SU-DHL-6 (cell line): ENCODE measurements around the gene LIN28B.

Experiments used
- H2AFZ ChIP-seq: fragments of 200-600 bp; sonication (generic); 2 replicates; pipeline ENCODE4 v1.6.1; 2014; ENCODE audit warnings: low read depth, mild to moderate bottlenecking, moderate library complexity, mixed read lengths, antibody characterized with exemption, low read length; ENCODE audit not compliant: severe bottlenecking
- H3F3A ChIP-seq: fragments of 200-600 bp; shearing (Covaris generic); 2 replicates; pipeline ENCODE4 v1.6.0; 2016; ENCODE audit warnings: antibody characterized with exemption, mild to moderate bottlenecking; ENCODE audit not compliant: insufficient read depth
- H3K27ac ChIP-seq: fragments of 200-600 bp; sonication (generic); 2 replicates; pipeline ENCODE4 v1.5.1; 2016; ENCODE audit warnings: low read depth, mild to moderate bottlenecking, low read length, moderate library complexity, mixed read lengths
- H3K27me3 ChIP-seq: fragments of 200-600 bp; sonication (generic), shearing (Covaris generic); 2 replicates; pipeline ENCODE4 v1.6.0; 2014; ENCODE audit warnings: mild to moderate bottlenecking, low read length
- H3K36me3 ChIP-seq: fragments of 200-600 bp; sonication (generic); 2 replicates; pipeline ENCODE4 v1.6.1; 2014; ENCODE audit warnings: mild to moderate bottlenecking, low read length, mixed read lengths
- H3K4me2 ChIP-seq: fragments of 300-600, 200-600 bp; shearing (Covaris generic), sonication (generic); 2 replicates; pipeline ENCODE4 v1.6.0; 2014; ENCODE audit warnings: low read length, low read depth, mild to moderate bottlenecking; ENCODE audit not compliant: poor library complexity, severe bottlenecking
- H3K4me3 ChIP-seq: fragments of 200-600 bp; sonication (generic); 2 replicates; pipeline ENCODE4 v1.5.1; 2014; ENCODE audit warnings: antibody characterized with exemption, low read length, mild to moderate bottlenecking, mixed read lengths; ENCODE audit not compliant: insufficient read depth, poor library complexity, severe bottlenecking
- H3K79me2 ChIP-seq: fragments of 200-600 bp; sonication (generic); 2 replicates; pipeline ENCODE4 v1.6.1; 2014; ENCODE audit warnings: mild to moderate bottlenecking, low read length, moderate library complexity; ENCODE audit not compliant: insufficient read depth
- H3K9ac ChIP-seq: fragments of 200-600 bp; sonication (generic); 2 replicates; pipeline ENCODE4 v1.7.0; 2014; ENCODE audit warnings: mild to moderate bottlenecking, low read length
- H3K9me2 ChIP-seq: fragments of 200-600 bp; sonication (generic); replicated peaks from 2 replicates; pipeline ENCODE4 v1.6.1; 2014; ENCODE audit warnings: low read length; ENCODE audit not compliant: insufficient read depth
- H3K9me3 ChIP-seq: fragments of 200-600 bp; sonication (generic); 2 replicates; pipeline ENCODE4 v1.6.1; 2014; ENCODE audit warnings: low read length, mixed read lengths; ENCODE audit not compliant: insufficient read depth
- H4K20me1 ChIP-seq: fragments of 200-600 bp; sonication (generic); 2 replicates; pipeline ENCODE4 v1.6.1; 2014; ENCODE audit warnings: low read depth, mild to moderate bottlenecking, antibody characterized with exemption, low read length, moderate library complexity, mixed read lengths
- EZH2phosphoT487 ChIP-seq: fragments of 200-600 bp; sonication (generic), shearing (Covaris generic); conservative IDR thresholded peaks from 2 replicates; pipeline ENCODE4 v1.6.1; 2018; ENCODE audit warnings: mild to moderate bottlenecking, antibody characterized with exemption, low read length, moderate library complexity, mixed read lengths
- TF ChIP-seq, protein P1 (sequence below): fragments of 200-600 bp; sonication (generic); IDR thresholded peaks from one replicate; pipeline ENCODE4 v1.5.1; 2017; ENCODE audit warnings: antibody characterized with exemption, mild to moderate bottlenecking, low read length, moderate library complexity; ENCODE audit not compliant: insufficient read depth, poor library complexity, severe bottlenecking

Gene LIN28B

DNA sequence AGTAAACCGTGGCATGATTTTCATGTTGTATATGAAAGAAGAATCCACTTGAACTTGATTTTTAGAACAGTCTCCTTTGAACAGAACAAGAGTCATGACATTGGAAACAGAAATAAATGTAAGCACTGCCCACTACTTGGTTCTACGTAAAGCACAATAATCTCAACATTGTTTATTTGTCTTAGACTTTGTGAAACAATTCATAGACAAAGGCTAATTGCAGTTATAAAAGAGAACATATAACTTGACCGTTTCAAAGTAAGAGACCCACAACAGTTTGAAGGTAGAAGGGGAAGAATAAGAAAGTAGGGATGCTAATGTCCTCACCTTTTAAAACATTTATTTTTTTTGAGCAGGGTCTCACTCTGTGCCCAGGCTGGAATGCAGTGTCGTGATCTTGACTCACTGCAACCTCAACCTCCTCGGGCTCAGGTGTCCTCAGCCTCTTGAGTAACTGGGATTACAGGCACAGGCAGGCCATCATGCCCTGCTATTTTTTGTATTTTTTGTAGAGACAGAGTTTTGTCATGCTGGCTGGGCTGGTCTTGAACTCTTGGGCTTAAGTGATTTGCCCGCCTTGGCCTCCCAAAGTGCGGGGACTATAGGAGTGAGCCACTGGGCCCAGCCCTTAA is 151.8 kb downstream of the LIN28B start:
- Histone ChIP-seq H3K27ac (no peak overlapping the region), H3K79me2 (no peaks in the 10 kb centered on the region), H3K4me3 (no peak overlapping the region), H3K27me3 (no peaks in the 10 kb centered on the region), H3K9me3 (no peaks in the 10 kb centered on the region), H2AFZ (no peak overlapping the region), H3F3A (no peaks in the 10 kb centered on the region), H3K36me3 (no peaks in the 10 kb centered on the region), H3K4me2 (no peak overlapping the region), H3K9ac (no peak overlapping the region), H3K9me2 (no peaks in the 10 kb centered on the region), H4K20me1 (no peaks in the 10 kb centered on the region)
- TF ChIP-seq EZH2phosphoT487, result no peak
- TF ChIP-seq, protein P1, sequence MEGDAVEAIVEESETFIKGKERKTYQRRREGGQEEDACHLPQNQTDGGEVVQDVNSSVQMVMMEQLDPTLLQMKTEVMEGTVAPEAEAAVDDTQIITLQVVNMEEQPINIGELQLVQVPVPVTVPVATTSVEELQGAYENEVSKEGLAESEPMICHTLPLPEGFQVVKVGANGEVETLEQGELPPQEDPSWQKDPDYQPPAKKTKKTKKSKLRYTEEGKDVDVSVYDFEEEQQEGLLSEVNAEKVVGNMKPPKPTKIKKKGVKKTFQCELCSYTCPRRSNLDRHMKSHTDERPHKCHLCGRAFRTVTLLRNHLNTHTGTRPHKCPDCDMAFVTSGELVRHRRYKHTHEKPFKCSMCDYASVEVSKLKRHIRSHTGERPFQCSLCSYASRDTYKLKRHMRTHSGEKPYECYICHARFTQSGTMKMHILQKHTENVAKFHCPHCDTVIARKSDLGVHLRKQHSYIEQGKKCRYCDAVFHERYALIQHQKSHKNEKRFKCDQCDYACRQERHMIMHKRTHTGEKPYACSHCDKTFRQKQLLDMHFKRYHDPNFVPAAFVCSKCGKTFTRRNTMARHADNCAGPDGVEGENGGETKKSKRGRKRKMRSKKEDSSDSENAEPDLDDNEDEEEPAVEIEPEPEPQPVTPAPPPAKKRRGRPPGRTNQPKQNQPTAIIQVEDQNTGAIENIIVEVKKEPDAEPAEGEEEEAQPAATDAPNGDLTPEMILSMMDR, result no peak

DNA sequence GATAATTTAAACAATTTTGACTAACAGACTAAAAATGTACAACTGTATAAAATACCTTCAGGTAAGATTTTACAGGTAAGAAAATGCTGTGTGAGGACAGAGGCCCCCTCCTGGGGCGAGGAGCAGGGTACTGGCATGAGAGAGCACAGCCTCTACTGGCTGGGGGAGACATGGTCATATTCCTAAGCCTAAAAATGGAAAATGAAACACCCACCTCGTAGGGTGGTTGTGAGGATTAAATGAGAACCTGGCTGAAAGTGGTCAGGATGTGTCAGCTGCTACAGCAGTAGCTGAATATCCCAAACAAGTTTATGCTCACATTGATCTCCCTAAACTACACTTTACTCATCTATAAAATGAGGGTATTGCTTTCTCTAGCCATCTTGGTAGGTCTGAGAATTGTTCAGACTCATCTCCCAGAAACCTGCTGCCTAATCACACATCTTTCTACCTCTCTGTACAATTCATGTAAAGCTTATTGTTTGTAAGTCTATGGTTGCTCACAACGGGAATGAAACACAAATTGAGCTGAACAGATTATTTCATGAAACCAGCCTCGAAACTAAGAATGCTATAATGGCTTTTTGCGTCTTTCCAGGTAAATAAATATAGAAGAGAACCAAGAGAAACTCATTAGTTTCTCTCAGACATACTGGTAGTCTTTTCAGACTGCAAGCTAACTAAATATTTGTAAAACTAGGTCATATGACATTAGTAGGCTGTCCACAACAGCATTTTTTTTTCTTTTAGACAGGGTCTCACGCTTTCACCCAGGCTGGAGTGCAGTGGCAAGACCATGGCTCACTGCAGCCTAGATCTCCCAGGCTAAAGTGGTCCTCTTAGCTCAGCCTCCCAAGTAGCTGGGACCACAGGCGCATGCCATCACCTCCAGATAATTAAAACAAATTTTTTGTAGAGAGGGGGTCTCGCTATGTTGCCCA is 153.3 kb downstream of the LIN28B start:
- Histone ChIP-seq H3K9ac (no peak overlapping the region), H3K27ac (no peak overlapping the region), H2AFZ (no peak overlapping the region)

DNA sequence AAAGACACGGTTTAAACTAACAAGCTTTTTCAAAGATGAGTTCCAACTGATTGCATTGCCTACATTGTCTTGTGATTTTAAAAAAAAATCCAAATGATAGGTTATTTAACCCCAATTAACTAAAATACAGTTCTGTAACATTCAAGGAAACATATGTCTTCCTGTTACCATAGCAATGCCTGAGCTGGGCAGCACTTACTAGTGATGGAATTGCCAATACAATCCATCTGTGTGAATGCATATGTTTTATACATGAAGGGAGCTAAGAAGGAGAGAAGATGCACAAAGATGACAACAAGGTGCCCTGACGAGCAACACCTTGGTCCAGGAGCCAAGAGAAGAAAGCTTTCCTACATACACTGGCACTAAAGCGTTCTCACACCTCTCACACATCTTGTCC is 154.2 kb downstream of the LIN28B start:
- no peak for TF ChIP-seq EZH2phosphoT487
- TF ChIP-seq, protein P1, result no peak
- Histone ChIP-seq H3K36me3 (no peaks in the 10 kb centered on the region), H3K9ac (no peak overlapping the region), H3K4me2 (no peak overlapping the region), H3F3A (no peaks in the 10 kb centered on the region), H4K20me1 (no peaks in the 10 kb centered on the region), H3K27me3 (no peaks in the 10 kb centered on the region), H3K4me3 (no peak overlapping the region), H2AFZ (no peak overlapping the region), H3K9me2 (no peaks in the 10 kb centered on the region), H3K79me2 (no peaks in the 10 kb centered on the region), H3K9me3 (no peaks in the 10 kb centered on the region), H3K27ac (no peak overlapping the region)

More for the DNA sequence above, 153.3 kb downstream of the LIN28B start:
- H3K4me2 ChIP-seq, result no peak overlapping the region
- no peaks in the 10 kb centered on the region for H3F3A ChIP-seq
- no peaks in the 10 kb centered on the region for H3K9me3 ChIP-seq
- H3K27me3 ChIP-seq, result no peaks in the 10 kb centered on the region
- no peaks in the 10 kb centered on the region for H3K79me2 ChIP-seq
- no peaks in the 10 kb centered on the region for H3K36me3 ChIP-seq
- TF ChIP-seq, protein P1, result no peak
- TF ChIP-seq EZH2phosphoT487, result no peak
- no peak overlapping the region for H3K4me3 ChIP-seq
- H4K20me1 ChIP-seq, result no peaks in the 10 kb centered on the region
- H3K9me2 ChIP-seq, result no peaks in the 10 kb centered on the region
